SK-N-SH (cell line): ENCODE measurements around the gene PRDM8.

Experiments
- EP300 ChIP-seq, 2 experiments: IDR thresholded peaks; 2 replicates each; pipeline versions ENCODE4 v1.4.0 to v1.6.1; 2012; ENCODE audit warnings: borderline replicate concordance in 1 of 2, low read depth in 1 of 2, low read length in 1 of 2
- FOSL2 ChIP-seq: IDR thresholded peaks from 2 replicates; pipeline ENCODE4 v1.4.0; 2012; ENCODE audit warnings: low read depth, mild to moderate bottlenecking, moderate library complexity, borderline replicate concordance
- FOXM1 ChIP-seq: IDR thresholded peaks from 2 replicates; pipeline ENCODE4 v1.4.0; 2012; ENCODE audit warnings: low read depth, mild to moderate bottlenecking
- GABPA ChIP-seq: IDR thresholded peaks from 2 replicates; pipeline ENCODE4 v1.4.0; 2012; ENCODE audit warnings: low read depth, mild to moderate bottlenecking
- JUND ChIP-seq: IDR thresholded peaks from 2 replicates; pipeline ENCODE4 v1.4.0; 2012
- MEF2A ChIP-seq: IDR thresholded peaks from 2 replicates; pipeline ENCODE4 v1.4.0; 2012; ENCODE audit warnings: low read depth, borderline replicate concordance
- NRF1 ChIP-seq: IDR thresholded peaks from 2 replicates; pipeline ENCODE4 v1.6.1; 2012; ENCODE audit warnings: low read depth, mild to moderate bottlenecking, low read length
- PBX3 ChIP-seq: IDR thresholded peaks from 2 replicates; pipeline ENCODE4; 2012
- POLR2AphosphoS5 ChIP-seq: IDR thresholded peaks from 2 replicates; pipeline ENCODE4 v1.6.1; 2012; ENCODE audit warnings: low read depth, low read length
- SIN3A ChIP-seq: IDR thresholded peaks from 2 replicates; pipeline ENCODE4 v1.6.1; 2012; ENCODE audit warnings: low read depth, mild to moderate bottlenecking, low read length, moderate library complexity, borderline replicate concordance
- SMC3 ChIP-seq: IDR thresholded peaks from 2 replicates; pipeline ENCODE4 v1.6.1; 2012; ENCODE audit warnings: low read depth, low read length, improper control_type of control experiment
- ZBTB33 ChIP-seq: IDR thresholded peaks from 2 replicates; pipeline ENCODE4 v1.4.0; 2012; ENCODE audit warnings: low read depth, borderline replicate concordance
- TF ChIP-seq, protein P1 (sequence below): fragments of 200-600 bp; sonication (generic); IDR thresholded peaks from 2 replicates; pipeline ENCODE4 v1.6.1; 2017; ENCODE audit warnings: antibody characterized with exemption, mild to moderate bottlenecking, moderate library complexity

DNA sequence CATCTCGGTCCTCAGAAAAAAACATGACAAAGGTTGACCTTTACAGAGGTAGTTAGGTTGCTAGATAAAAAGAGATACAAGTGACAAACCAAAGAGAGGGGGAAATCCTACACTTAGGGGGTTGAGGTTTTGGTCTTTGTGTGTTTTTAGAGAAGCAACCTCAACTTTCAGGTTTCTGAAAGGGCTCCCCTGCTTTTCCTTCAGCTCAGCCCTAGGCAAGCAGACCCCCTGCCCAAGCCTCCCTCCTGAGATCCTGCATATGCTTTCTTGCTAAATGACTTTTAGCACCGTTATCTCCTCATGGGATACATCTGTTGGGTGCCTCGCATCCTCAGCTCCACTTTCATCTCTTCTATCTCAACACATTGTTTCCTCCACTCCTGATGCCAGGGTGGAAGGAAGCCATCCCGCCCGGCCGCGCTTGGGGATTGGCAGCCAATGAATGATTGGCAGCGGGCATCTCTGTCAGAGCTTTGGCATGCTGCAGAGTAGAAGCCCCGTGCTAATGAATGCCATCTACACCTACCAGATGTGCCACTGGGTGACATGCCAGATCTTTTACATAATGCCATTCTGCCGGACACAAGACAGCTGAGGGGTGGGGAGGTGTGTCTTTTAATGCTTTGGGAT lies 15.0 kb upstream of the PRDM8 start:
- no peak for TF ChIP-seq FOXM1
- TF ChIP-seq, protein P1, sequence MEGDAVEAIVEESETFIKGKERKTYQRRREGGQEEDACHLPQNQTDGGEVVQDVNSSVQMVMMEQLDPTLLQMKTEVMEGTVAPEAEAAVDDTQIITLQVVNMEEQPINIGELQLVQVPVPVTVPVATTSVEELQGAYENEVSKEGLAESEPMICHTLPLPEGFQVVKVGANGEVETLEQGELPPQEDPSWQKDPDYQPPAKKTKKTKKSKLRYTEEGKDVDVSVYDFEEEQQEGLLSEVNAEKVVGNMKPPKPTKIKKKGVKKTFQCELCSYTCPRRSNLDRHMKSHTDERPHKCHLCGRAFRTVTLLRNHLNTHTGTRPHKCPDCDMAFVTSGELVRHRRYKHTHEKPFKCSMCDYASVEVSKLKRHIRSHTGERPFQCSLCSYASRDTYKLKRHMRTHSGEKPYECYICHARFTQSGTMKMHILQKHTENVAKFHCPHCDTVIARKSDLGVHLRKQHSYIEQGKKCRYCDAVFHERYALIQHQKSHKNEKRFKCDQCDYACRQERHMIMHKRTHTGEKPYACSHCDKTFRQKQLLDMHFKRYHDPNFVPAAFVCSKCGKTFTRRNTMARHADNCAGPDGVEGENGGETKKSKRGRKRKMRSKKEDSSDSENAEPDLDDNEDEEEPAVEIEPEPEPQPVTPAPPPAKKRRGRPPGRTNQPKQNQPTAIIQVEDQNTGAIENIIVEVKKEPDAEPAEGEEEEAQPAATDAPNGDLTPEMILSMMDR, result no peak
- TF ChIP-seq PBX3, result 0 out of 2 replicates have a peak, but pooled peaks have one; percentile 15
- no peak for TF ChIP-seq ZBTB33
- TF ChIP-seq POLR2AphosphoS5, result no peak
- no peak for TF ChIP-seq FOSL2
- TF ChIP-seq JUND, result no peak
- TF ChIP-seq SIN3A, result no peak
- no peak for TF ChIP-seq EP300 (IDR thresholded peaks at IDR 0.05; ENCODE audit: borderline replicate concordance in 1 of 2, low read depth in 1 of 2, low read length in 1 of 2)
- TF ChIP-seq SMC3, result no peak
- TF ChIP-seq MEF2A, result no peak
- TF ChIP-seq GABPA, result no peak
- no peak for TF ChIP-seq NRF1
